MM.1S (cell line): ENCODE data around the gene PLIN3.
A peak's percentile ranks its signal among the peaks of the same experiment; 100 is the strongest.

Source experiments
- DNase-seq: peaks from one replicate; pipeline ENCODE4 v3.0.0-alpha.2; 2015
- H2AFZ ChIP-seq: fragments of 300-600 bp; sonication (generic); 2 replicates; pipeline ENCODE4 v1.6.0; 2016; ENCODE audit warnings: antibody characterized with exemption, low read length
- H3F3A ChIP-seq: fragments of 300-600 bp; sonication (generic); 2 replicates; pipeline ENCODE4 v1.6.1; 2016; ENCODE audit warnings: mild to moderate bottlenecking, antibody characterized with exemption, low read length, moderate library complexity, mixed read lengths; ENCODE audit not compliant: insufficient read depth
- H3K27ac ChIP-seq: fragments of 300-600 bp; sonication (generic); 2 replicates; pipeline ENCODE4 v1.5.1; 2016; ENCODE audit warnings: mild to moderate bottlenecking, low read length
- H3K27me3 ChIP-seq: fragments of 300-600 bp; sonication (generic); replicated peaks from 2 replicates; pipeline ENCODE4 v1.6.0; 2016; ENCODE audit warnings: low read length; ENCODE audit not compliant: insufficient read depth
- H3K36me3 ChIP-seq: fragments of 300-600 bp; sonication (generic); replicated peaks from 2 replicates; pipeline ENCODE4 v1.6.1; 2016; ENCODE audit warnings: mild to moderate bottlenecking, low read length, mixed read lengths; ENCODE audit not compliant: insufficient read depth
- H3K4me1 ChIP-seq: fragments of 300-600 bp; sonication (generic); 2 replicates; pipeline ENCODE4 v1.6.1; 2016; ENCODE audit warnings: low read length, mixed read lengths
- H3K4me2 ChIP-seq: fragments of 300-600 bp; sonication (generic); 2 replicates; pipeline ENCODE4 v1.6.0; 2016; ENCODE audit warnings: low read depth, low read length
- H3K4me3 ChIP-seq: fragments of 300-600 bp; sonication (generic); 2 replicates; pipeline ENCODE4 v1.5.1; 2016; ENCODE audit warnings: low read length, mixed read lengths
- H3K79me2 ChIP-seq: fragments of 300-600 bp; sonication (generic); 2 replicates; pipeline ENCODE4 v1.6.1; 2016; ENCODE audit warnings: mixed run types, low read length, mixed read lengths
- H3K9ac ChIP-seq: fragments of 300-600 bp; sonication (generic); 2 replicates; pipeline ENCODE4 v1.6.1; 2016; ENCODE audit warnings: low read length, mixed read lengths
- H3K9me2 ChIP-seq: fragments of 300-600 bp; sonication (generic); replicated peaks from 2 replicates; pipeline ENCODE4 v1.6.1; 2016; ENCODE audit warnings: mild to moderate bottlenecking, low read length, mixed read lengths; ENCODE audit not compliant: insufficient read depth
- H3K9me3 ChIP-seq: fragments of 300-600 bp; sonication (generic); replicated peaks from 2 replicates; pipeline ENCODE4 v1.6.1; 2016; ENCODE audit warnings: mild to moderate bottlenecking, low read length, mixed read lengths; ENCODE audit not compliant: insufficient read depth
- H4K20me1 ChIP-seq: fragments of 300-600 bp; sonication (generic); 2 replicates; pipeline ENCODE4 v1.6.1; 2016; ENCODE audit warnings: mild to moderate bottlenecking, low read length, moderate library complexity, mixed read lengths; ENCODE audit not compliant: insufficient read depth
- CTCF ChIP-seq: fragments of 300-600 bp; sonication (generic); IDR thresholded peaks from 2 replicates; pipeline ENCODE4 v1.5.1; 2016; ENCODE audit warnings: antibody characterized with exemption, low read length, mixed read lengths
- EZH2 ChIP-seq: fragments of 300-600 bp; sonication (generic); optimal IDR thresholded peaks from 2 replicates; pipeline ENCODE3; 2017; ENCODE audit warnings: low read depth, mild to moderate bottlenecking, antibody characterized with exemption, low read length, mixed read lengths
- EZH2phosphoT487 ChIP-seq: fragments of 300-600 bp; sonication (generic); IDR thresholded peaks from 2 replicates; pipeline ENCODE4 v1.6.1; 2018; ENCODE audit warnings: antibody characterized with exemption, low read length

Gene PLIN3

GRCh38 chr19:4913996-4914735 is 46.7 kb upstream of the PLIN3 start:
- Histone ChIP-seq H3F3A (peaks cover 5% of the 10 kb centered on the region; the same call in 1 of the 2 replicates), H3K9me3 (no peaks in the 10 kb centered on the region), H3K27ac (no peak overlapping the region), H3K4me2 (no peak overlapping the region), H3K4me3 (no peak overlapping the region), H4K20me1 (peaks cover 19% of the 10 kb centered on the region), H3K4me1 (peaks cover 7% of the 10 kb centered on the region), H3K9me2 (no peaks in the 10 kb centered on the region), H3K36me3 (0 out of 2 replicates have a peak, but pooled peaks cover 8% of the 10 kb centered on the region), H2AFZ (no peak overlapping the region), H3K79me2 (peaks cover 90% of the 10 kb centered on the region), H3K27me3 (no peaks in the 10 kb centered on the region), H3K9ac (no peak overlapping the region)
- TF ChIP-seq EZH2 = no peak
- no peak for TF ChIP-seq CTCF
- TF ChIP-seq EZH2phosphoT487 = no peak
- DNase-seq = no peak

- Histone ChIP-seq H3K4me2 (peak overlapping the region; percentile 93; the same call in 1 of the 2 replicates), H2AFZ (no peak overlapping the region), H3K36me3 (0 out of 2 replicates have a peak, but pooled peaks cover 8% of the 10 kb centered on the region), H3K9ac (no peak overlapping the region), H3K4me1 (peaks cover 7% of the 10 kb centered on the region), H3K4me3 (no peak overlapping the region), H3K27ac (no peak overlapping the region), H3K9me2 (no peaks in the 10 kb centered on the region), H3K27me3 (no peaks in the 10 kb centered on the region), H3F3A (peaks cover 5% of the 10 kb centered on the region; the same call in 1 of the 2 replicates), H3K79me2 (peaks cover 69% of the 10 kb centered on the region), H3K9me3 (no peaks in the 10 kb centered on the region), H4K20me1 (peaks cover 19% of the 10 kb centered on the region)
- TF ChIP-seq EZH2 (no peak), EZH2phosphoT487 (no peak), CTCF (peak; percentile 52)
- DNase-seq = no peak
Observed at GRCh38 chr19:4911786-4912672, 44.6 kb upstream of the PLIN3 start.

GRCh38 chr19:4911314-4911713 is 43.8 kb upstream of the PLIN3 start:
- Histone ChIP-seq H3K4me3 (peak overlapping the region; percentile 65; the same call in 1 of the 2 replicates), H3K4me2 (peak overlapping the region; percentile 93), H4K20me1 (peaks cover 19% of the 10 kb centered on the region), H3K27ac (no peak overlapping the region), H3K9ac (peak overlapping the region; percentile 90; the same call in 1 of the 2 replicates), H3K9me3 (no peaks in the 10 kb centered on the region), H3K36me3 (0 out of 2 replicates have a peak, but pooled peaks cover 8% of the 10 kb centered on the region), H3K4me1 (peaks cover 7% of the 10 kb centered on the region), H2AFZ (no peak overlapping the region), H3K9me2 (no peaks in the 10 kb centered on the region), H3K27me3 (no peaks in the 10 kb centered on the region), H3F3A (peaks cover 5% of the 10 kb centered on the region; the same call in 1 of the 2 replicates), H3K79me2 (peaks cover 62% of the 10 kb centered on the region)
- no peak for DNase-seq
- TF ChIP-seq EZH2 = no peak
